ENCODE data around the gene YEATS2.

Gene YEATS2

DNA sequence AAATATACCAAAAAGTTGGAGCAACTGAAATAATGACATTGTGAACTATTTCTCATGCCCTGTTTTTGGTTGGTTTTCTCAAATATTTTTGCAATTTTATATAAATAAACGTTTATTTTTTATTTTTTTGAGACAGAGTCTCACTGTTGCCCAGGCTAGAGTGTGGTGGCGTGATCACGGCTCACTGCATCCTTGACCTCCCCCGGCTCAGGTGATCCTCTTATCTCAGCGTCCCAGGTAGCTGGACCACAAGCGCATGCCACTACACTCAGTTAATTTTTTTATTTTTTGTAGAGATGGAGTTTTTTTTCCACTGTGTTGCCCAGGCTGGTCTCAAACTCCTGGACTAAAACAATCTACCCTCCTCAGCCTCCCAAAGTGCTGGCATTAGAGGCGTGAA lies 45.6 kb downstream of the YEATS2 start:
- TF ChIP-seq, protein P1, sequence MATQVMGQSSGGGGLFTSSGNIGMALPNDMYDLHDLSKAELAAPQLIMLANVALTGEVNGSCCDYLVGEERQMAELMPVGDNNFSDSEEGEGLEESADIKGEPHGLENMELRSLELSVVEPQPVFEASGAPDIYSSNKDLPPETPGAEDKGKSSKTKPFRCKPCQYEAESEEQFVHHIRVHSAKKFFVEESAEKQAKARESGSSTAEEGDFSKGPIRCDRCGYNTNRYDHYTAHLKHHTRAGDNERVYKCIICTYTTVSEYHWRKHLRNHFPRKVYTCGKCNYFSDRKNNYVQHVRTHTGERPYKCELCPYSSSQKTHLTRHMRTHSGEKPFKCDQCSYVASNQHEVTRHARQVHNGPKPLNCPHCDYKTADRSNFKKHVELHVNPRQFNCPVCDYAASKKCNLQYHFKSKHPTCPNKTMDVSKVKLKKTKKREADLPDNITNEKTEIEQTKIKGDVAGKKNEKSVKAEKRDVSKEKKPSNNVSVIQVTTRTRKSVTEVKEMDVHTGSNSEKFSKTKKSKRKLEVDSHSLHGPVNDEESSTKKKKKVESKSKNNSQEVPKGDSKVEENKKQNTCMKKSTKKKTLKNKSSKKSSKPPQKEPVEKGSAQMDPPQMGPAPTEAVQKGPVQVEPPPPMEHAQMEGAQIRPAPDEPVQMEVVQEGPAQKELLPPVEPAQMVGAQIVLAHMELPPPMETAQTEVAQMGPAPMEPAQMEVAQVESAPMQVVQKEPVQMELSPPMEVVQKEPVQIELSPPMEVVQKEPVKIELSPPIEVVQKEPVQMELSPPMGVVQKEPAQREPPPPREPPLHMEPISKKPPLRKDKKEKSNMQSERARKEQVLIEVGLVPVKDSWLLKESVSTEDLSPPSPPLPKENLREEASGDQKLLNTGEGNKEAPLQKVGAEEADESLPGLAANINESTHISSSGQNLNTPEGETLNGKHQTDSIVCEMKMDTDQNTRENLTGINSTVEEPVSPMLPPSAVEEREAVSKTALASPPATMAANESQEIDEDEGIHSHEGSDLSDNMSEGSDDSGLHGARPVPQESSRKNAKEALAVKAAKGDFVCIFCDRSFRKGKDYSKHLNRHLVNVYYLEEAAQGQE (IDR thresholded peaks at IDR 0.05; ENCODE audit: insufficient read depth in 1 of 2, low read depth in 2 of 2, low read length in 2 of 2), result no peak
- TF ChIP-seq TAF1 (IDR thresholded peaks at IDR 0.05; ENCODE audit: borderline replicate concordance, insufficient read depth, low read length) (no peak), POLR2AphosphoS5 (IDR thresholded peaks at IDR 0.05; ENCODE audit: low read depth, low read length) (no peak), FOXP2 (optimal IDR thresholded peaks at IDR 0.05; ENCODE audit: borderline replicate concordance, extremely low read depth, extremely low read length, insufficient read depth) (no peak), SIN3A (IDR thresholded peaks at IDR 0.05; ENCODE audit: borderline replicate concordance, insufficient read depth, low read length) (no peak)

DNA sequence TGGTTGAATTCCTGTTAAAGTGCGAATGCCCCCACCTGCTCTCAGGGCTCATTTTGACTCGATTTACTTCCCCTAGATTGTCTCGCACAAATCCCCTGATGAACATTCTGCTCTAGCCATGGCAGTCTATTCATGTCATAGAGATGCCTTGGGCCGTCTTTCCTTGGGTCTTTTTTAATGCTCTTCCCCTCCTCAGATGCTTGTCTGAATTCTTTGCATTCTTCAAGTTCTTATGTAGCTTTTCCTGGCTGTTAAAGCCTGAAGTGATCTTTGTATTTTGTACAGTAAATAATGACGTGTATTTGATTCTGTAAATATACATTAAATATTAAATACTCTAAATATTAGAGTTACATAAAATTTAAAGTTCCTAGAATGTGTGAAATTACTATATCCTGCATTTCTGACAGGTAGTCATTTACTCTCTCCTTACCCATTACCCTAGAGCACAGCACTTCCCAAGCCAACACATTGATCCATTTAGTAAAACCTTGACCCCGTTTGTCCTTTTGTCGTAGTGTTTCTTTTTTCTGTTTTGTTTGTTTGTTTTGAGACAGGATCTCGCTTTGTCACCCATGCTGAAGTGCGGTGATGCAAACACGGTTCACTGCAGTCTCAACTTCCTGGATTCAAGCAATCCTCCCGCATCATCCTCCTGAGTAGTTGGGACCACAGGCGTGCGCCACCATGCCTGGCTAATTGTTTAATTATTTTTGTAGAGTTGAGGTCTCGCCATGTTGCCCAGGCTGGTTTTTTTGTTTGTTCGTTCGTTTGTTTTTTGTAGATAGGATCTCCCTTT lies 47.9 kb downstream of the YEATS2 start:
- TF ChIP-seq POLR2AphosphoS5 (IDR thresholded peaks at IDR 0.05; ENCODE audit: low read depth, low read length) (no peak), TAF1 (IDR thresholded peaks at IDR 0.05; ENCODE audit: borderline replicate concordance, insufficient read depth, low read length) (no peak), SIN3A (IDR thresholded peaks at IDR 0.05; ENCODE audit: borderline replicate concordance, insufficient read depth, low read length) (no peak), FOXP2 (optimal IDR thresholded peaks at IDR 0.05; ENCODE audit: borderline replicate concordance, extremely low read depth, extremely low read length, insufficient read depth) (no peak)
- TF ChIP-seq, protein P1 (IDR thresholded peaks at IDR 0.05; ENCODE audit: insufficient read depth in 1 of 2, low read depth in 2 of 2, low read length in 2 of 2), result no peak

DNA sequence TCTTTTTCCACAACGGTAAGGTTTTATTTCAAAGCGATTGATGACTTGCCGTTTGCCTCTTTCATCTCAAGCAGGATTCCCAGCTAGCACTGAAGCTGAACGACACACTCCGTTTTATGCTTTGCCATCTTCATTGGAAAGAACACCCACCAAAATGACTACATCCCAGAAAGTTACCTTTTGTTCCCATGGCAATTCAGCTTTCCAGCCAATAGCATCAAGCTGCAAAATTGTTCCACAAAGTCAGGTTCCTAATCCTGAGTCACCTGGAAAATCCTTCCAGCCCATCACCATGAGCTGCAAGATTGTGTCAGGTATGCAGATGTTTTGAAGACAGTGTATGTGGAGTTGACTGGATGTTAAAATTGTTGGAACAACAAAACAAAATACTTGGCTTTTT lies 56.5 kb downstream of the YEATS2 start:
- TF ChIP-seq, protein P1 (IDR thresholded peaks at IDR 0.05; ENCODE audit: insufficient read depth in 1 of 2, low read depth in 2 of 2, low read length in 2 of 2), result no peak
- no peak for TF ChIP-seq FOXP2 (optimal IDR thresholded peaks at IDR 0.05; ENCODE audit: borderline replicate concordance, extremely low read depth, extremely low read length, insufficient read depth)
- no peak for TF ChIP-seq TAF1 (IDR thresholded peaks at IDR 0.05; ENCODE audit: borderline replicate concordance, insufficient read depth, low read length)
- TF ChIP-seq SIN3A (IDR thresholded peaks at IDR 0.05; ENCODE audit: borderline replicate concordance, insufficient read depth, low read length), result no peak
- no peak for TF ChIP-seq POLR2AphosphoS5 (IDR thresholded peaks at IDR 0.05; ENCODE audit: low read depth, low read length)

DNA sequence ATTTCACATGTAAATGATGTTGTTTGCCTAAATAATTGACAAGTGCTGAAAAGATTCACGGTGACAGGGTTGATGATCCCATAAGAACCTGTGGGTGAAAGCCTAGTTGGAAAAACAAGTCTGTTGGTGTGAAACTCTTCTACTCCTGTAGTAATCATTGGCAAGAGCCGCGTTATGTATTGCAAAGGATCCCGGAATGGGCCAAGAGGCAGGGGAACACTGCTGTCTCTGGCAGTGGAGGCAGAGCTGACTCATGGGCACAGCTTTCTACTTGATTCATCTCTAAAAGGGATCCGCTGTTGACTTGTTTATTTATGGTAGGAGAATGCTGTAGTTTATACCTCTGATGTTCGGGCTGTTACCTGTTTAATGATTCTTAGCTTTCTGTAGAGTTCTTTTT lies 64.7 kb downstream of the YEATS2 start:
- TF ChIP-seq SIN3A (IDR thresholded peaks at IDR 0.05; ENCODE audit: borderline replicate concordance, insufficient read depth, low read length) (no peak), TAF1 (IDR thresholded peaks at IDR 0.05; ENCODE audit: borderline replicate concordance, insufficient read depth, low read length) (no peak), POLR2AphosphoS5 (IDR thresholded peaks at IDR 0.05; ENCODE audit: low read depth, low read length) (no peak), FOXP2 (optimal IDR thresholded peaks at IDR 0.05; ENCODE audit: borderline replicate concordance, extremely low read depth, extremely low read length, insufficient read depth) (no peak)
- TF ChIP-seq, protein P1 (IDR thresholded peaks at IDR 0.05; ENCODE audit: insufficient read depth in 1 of 2, low read depth in 2 of 2, low read length in 2 of 2), result no peak

Measured in PFSK-1 (cell line).